Gastrocnemius medialis (tissue), 4 donors: ENCODE data around the gene HM13. TPM values are rescaled to one million over a fixed set of nuclear protein-coding genes. Genes with fewer than 3 reads are reported as not detected.

Experiments used
- ATAC-seq, 2 donors: fragments of 150-250 bp; one replicate each; pipeline ENCODE4 v1.9.1; 2016
- DNase-seq, 2 donors: peaks; one replicate each; pipeline ENCODE4 v3.0.0-alpha.2; 2019
- H3K27ac ChIP-seq, 4 donors: fragments of 200-600 bp; sonication (generic); 1 replicate in 1 of 4; 2 replicates in 3 of 4; pipeline ENCODE4 v1.5.1; 2016 to 2018; ENCODE audit warnings: mild to moderate bottlenecking in 2 of 4, moderate library complexity in 1 of 4
- H3K27me3 ChIP-seq, 3 donors: fragments of 200-600 bp; sonication (generic) in 2 of 3; 1 replicate in 1 of 3; 2 replicates in 2 of 3; pipeline versions ENCODE4 v1.5.1 to v1.6.0; 2016 to 2019; ENCODE audit warnings: mild to moderate bottlenecking in 1 of 3, moderate library complexity in 1 of 3
- H3K36me3 ChIP-seq, 2 donors: fragments of 200-600 bp; sonication (generic) in 1 of 2; one replicate each; pipeline ENCODE4 v1.5.1; 2017 to 2018
- H3K4me1 ChIP-seq, 2 donors: fragments of 200-600 bp; sonication (generic) in 1 of 2; one replicate each; pipeline ENCODE4 v1.5.1; 2016 to 2017; ENCODE audit warnings: mild to moderate bottlenecking in 2 of 2
- H3K4me3 ChIP-seq, 4 donors: fragments of 200-600 bp; sonication (generic) in 3 of 4; 1 replicate in 1 of 4; 2 replicates in 3 of 4; pipeline ENCODE4 v1.5.1; 2016 to 2019; ENCODE audit warnings: mild to moderate bottlenecking in 2 of 4
- H3K9me3 ChIP-seq, 3 donors: fragments of 200-600 bp; sonication (generic) in 2 of 3; 1 replicate in 1 of 3; 2 replicates in 2 of 3; pipeline ENCODE4 v1.5.1; 2016 to 2019
- POLR2A ChIP-seq, 2 donors: fragments of 450-650 bp; IDR thresholded peaks; one replicate each; pipeline ENCODE4 v1.6.1; 2017; ENCODE audit warnings: antibody characterized with exemption in 2 of 2, mild to moderate bottlenecking in 2 of 2, moderate library complexity in 2 of 2
- in situ Hi-C, 4 donors: fragments of 200-750 bp; cut with MboI; loops; one replicate each; pipeline versions ENCODE4 v1.15.0 to v1.8.0; 2017; ENCODE audit warnings: low sequenced_read_pairs in 4 of 4
- intact Hi-C: fragments of 100-400 bp; cut with DNase I; formaldehyde crosslinking; loops from one replicate; pipeline ENCODE4 v1.15.1; 2023; ENCODE audit warnings: low total_unique reads
- total RNA-seq, 4 donors: library from RNA; depleted of rRNA; stranded (reverse); fragments of >200 nt; gene quantifications; one replicate each; pipeline versions ENCODE4 v1.1.0 to v1.2.3, GENCODE V29; 2016
- TF ChIP-seq, protein P1 (sequence below), 5 experiments: fragments of 450-650 bp in 3 of 5; fragments of 200-600 bp in 2 of 5; sonication (generic) in 2 of 5; IDR thresholded peaks in 4 of 5; conservative IDR thresholded peaks in 1 of 5; 1 replicate in 4 of 5; 2 replicates in 1 of 5; pipeline ENCODE4 v1.5.1; 2016 to 2019; ENCODE audit warnings: antibody characterized with exemption in 5 of 5, mild to moderate bottlenecking in 3 of 5, moderate library complexity in 3 of 5

HM13 gene
- total RNA-seq, 4 donors from 2014 or later, result 22.7 to 31.0 (median 26.4) TPM

DNA sequence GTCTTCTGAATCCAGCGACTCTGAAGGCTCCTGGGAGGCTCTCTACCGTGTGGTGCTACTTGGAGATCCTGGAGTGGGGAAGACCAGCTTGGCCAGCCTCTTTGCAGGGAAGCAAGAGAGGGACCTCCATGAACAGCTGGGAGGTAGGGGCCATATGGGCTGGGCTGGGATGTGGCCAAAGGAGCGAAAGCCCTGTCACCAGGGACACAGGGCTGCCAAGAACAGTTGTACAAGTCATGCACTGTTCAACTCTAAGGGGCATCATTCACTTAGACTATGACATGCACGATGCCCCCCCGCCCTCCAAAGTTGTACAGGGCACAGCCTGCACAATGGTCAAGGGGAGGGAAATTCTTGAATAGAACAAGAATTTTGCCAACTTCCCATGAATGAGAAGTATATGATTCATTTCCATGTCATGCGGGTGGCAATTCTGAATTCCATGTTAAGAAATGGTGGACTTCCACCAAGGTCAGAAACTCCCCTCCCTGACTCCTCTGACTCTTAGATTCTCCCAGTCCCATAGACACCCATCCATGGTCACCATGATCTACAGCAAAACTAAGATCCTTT is 37.5 kb upstream of the HM13 start:
- peak overlapping the region in 3 of 4 donors; percentile 23 to 55 (median 47) for H3K4me3 ChIP-seq
- TF ChIP-seq, protein P1, sequence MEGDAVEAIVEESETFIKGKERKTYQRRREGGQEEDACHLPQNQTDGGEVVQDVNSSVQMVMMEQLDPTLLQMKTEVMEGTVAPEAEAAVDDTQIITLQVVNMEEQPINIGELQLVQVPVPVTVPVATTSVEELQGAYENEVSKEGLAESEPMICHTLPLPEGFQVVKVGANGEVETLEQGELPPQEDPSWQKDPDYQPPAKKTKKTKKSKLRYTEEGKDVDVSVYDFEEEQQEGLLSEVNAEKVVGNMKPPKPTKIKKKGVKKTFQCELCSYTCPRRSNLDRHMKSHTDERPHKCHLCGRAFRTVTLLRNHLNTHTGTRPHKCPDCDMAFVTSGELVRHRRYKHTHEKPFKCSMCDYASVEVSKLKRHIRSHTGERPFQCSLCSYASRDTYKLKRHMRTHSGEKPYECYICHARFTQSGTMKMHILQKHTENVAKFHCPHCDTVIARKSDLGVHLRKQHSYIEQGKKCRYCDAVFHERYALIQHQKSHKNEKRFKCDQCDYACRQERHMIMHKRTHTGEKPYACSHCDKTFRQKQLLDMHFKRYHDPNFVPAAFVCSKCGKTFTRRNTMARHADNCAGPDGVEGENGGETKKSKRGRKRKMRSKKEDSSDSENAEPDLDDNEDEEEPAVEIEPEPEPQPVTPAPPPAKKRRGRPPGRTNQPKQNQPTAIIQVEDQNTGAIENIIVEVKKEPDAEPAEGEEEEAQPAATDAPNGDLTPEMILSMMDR (IDR thresholded peaks at IDR 0.05 in 4 of 5, conservative IDR thresholded peaks at IDR 0.05 in 1 of 5), result no peak
- no peak for TF ChIP-seq POLR2A (IDR thresholded peaks at IDR 0.05)
- no peak for ATAC-seq
- no peaks in the 10 kb centered on the region for H3K9me3 ChIP-seq
- peaks cover 18 to 27% (median 19%) of the 10 kb centered on the region in 3 donors for H3K27me3 ChIP-seq
- H3K27ac ChIP-seq, result peak overlapping the region; percentile 24 to 75 (median 74)
- H3K4me1 ChIP-seq, result peaks cover 0 to 11% of the 10 kb centered on the region in 2 donors
- intact Hi-C loops (no loop called here), in situ Hi-C loops (no loop called here)
- no peaks in the 10 kb centered on the region for H3K36me3 ChIP-seq
- no peak for DNase-seq

DNA sequence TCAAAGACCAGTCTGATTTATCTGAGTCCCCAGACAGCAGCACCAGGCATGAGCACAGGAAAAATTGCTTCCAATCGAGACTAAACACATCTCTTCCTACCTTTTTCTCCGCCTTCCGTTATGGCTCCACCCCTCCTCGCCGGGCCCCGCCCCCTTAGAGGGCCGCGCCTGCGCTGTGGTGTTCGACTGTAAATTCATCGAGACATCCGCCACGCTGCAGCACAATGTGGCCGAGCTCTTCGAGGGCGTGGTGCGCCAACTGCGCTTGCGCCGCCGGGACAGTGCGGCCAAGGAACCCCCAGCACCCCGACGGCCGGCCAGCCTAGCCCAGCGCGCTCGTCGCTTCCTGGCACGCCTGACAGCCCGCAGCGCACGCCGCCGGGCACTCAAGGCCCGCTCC is 30.2 kb upstream of the HM13 start:
- Histone ChIP-seq H3K4me3 (no peak overlapping the region), H3K9me3 (no peaks in the 10 kb centered on the region), H3K27me3 (peaks cover 2 to 11% (median 7%) of the 10 kb centered on the region in 3 donors), H3K27ac (peak overlapping the region in 2 of 4 donors; percentile 74 to 75), H3K36me3 (no peaks in the 10 kb centered on the region), H3K4me1 (no peaks in the 10 kb centered on the region)
- in situ Hi-C loops (no loop called here), intact Hi-C loops (no loop called here)
- ATAC-seq (no peak), DNase-seq (no peak)
- no peak for TF ChIP-seq POLR2A (IDR thresholded peaks at IDR 0.05)
- TF ChIP-seq, protein P1 (IDR thresholded peaks at IDR 0.05 in 4 of 5, conservative IDR thresholded peaks at IDR 0.05 in 1 of 5), result no peak

DNA sequence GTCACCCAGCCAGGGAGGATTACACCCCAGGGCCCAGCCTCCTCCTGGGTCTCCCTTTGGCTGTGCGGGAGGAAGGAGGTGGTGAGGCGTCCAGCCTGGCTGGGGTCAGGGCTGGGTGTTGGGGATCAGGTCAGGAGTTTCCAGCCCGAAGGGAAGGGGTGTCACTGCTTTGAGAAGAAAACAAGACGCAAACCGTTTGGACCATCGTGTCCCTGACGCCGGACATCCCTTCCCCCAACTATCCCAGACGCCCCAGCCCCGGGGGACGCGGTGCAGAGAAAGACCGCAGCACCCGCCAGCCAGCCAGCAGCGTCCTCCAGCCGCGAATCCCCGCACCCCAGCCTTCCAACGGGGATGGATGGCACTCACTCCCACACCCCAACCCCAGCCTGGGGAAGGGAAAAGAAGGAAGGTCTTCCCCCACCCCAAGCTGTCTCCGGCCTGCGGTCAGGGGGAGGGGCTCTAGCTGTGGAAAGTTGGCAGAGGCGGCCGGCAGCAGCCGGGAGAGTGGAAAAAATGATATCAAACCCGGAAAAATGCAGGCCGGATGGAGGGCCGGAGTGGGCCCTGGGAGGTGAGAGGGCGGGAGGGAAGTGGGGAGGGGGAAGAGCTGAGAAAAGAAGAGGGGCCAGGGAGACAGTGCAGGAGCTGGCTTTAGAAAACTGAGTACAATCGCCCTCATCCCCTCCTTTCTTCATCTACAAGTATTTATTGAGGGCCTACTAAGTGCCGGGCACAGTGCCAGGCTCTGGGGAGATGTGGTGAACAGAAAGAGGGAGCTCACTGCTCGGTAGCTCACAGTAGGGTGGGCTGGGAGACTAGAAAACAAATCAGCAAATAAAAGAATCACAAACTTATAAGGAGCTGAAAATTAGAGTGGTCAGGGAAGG is 28.5 kb upstream of the HM13 start:
- peaks cover 2 to 11% (median 7%) of the 10 kb centered on the region in 3 donors for H3K27me3 ChIP-seq
- DNase-seq (peak in 1 of 2 donors; percentile 32), ATAC-seq (peak; percentile 49 to 62)
- intact Hi-C loops, result no loop called here
- no peak for TF ChIP-seq POLR2A (IDR thresholded peaks at IDR 0.05)
- TF ChIP-seq, protein P1 (IDR thresholded peaks at IDR 0.05 in 4 of 5, conservative IDR thresholded peaks at IDR 0.05 in 1 of 5), result no peak
- peak overlapping the region; percentile 18 to 44 (median 30) for H3K4me3 ChIP-seq
- H3K9me3 ChIP-seq, result no peaks in the 10 kb centered on the region
- H3K27ac ChIP-seq, result peak overlapping the region; percentile 63 to 75 (median 71)
- in situ Hi-C loops, result no loop called here
- no peaks in the 10 kb centered on the region for H3K36me3 ChIP-seq
- H3K4me1 ChIP-seq, result no peaks in the 10 kb centered on the region

DNA sequence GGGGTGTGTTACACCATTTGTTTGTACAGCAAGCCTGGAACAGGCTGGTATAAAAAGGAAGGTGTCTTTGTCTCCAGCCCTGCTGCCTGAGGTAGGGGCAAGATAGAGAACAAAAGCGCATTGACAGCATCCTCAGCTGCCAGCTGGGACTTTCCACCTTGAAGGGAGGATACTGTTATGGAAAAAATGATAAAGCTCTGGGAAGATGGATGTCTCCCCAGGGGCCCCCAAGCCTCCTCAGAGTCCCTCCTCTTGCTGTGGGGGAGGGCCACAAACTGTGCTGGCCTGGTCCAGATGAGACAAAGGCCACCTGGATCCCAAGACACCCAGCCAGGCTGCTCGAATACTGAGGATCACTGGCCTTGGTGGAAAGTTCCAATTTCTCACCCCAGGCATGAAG is 26.1 kb upstream of the HM13 start:
- Histone ChIP-seq H3K4me1 (no peaks in the 10 kb centered on the region), H3K27ac (peak overlapping the region in 3 of 4 donors; percentile 29 to 68 (median 43)), H3K4me3 (no peak overlapping the region), H3K27me3 (peaks cover 2 to 11% (median 7%) of the 10 kb centered on the region in 3 donors), H3K9me3 (no peaks in the 10 kb centered on the region), H3K36me3 (no peaks in the 10 kb centered on the region)
- in situ Hi-C loops, result no loop called here
- intact Hi-C loops, result no loop called here
- no peak for DNase-seq
- TF ChIP-seq, protein P1 (IDR thresholded peaks at IDR 0.05 in 4 of 5, conservative IDR thresholded peaks at IDR 0.05 in 1 of 5), result no peak
- TF ChIP-seq POLR2A (IDR thresholded peaks at IDR 0.05), result no peak
- no peak for ATAC-seq
